Measurements from ENCODE around the gene GPR15LG. TPM values are rescaled to one million over a fixed set of nuclear protein-coding genes. Genes with fewer than 3 reads are reported as not detected.
A peak's percentile ranks its signal among the peaks of the same experiment; 100 is the strongest.

GPR15LG gene
- total RNA-seq, 2 experiments from 2014 or later = not detected

DNA sequence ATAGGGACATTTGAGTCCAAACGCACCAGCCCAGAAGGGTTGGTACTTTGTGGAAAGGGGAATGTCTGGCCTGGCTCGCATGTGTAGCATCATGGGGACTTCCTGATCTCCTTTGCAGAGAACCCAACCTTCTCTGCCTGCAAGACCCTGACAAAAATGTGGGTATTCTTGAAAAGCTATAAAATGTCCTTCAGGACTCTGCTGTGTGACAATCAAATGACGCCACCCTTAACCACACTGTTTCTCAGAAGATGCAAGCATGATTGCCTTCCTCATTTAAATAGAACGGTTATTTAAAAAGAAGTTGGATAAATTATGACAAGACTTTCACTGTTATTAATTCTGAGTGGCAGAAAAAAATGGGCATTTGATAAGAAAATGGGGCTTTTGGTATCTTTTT, 15.1 kb upstream of the GPR15LG start:
- POLR2A ChIA-PET = interaction anchor here (0.6 to 1.1 kb wide), 2 partner anchors 15 to 533 kb away, joined by 3 to 4 read pairs; no protein-coding TSS in a partner anchor
- no peaks in the 10 kb centered on the region for H3K9me2 ChIP-seq (ENCODE audit: insufficient read depth, low read length)
- H3K4me1 ChIP-seq (ENCODE audit: insufficient read depth, low read length, poor library complexity, severe bottlenecking) = no peaks in the 10 kb centered on the region
- no peak overlapping the region for H3K4me3 ChIP-seq (ENCODE audit: low read depth, low read length, poor library complexity, severe bottlenecking)
- H2AFZ ChIP-seq (ENCODE audit: low read length) = no peak overlapping the region
- TF ChIP-seq EZH2phosphoT487 (IDR thresholded peaks at IDR 0.05; ENCODE audit: borderline replicate concordance, low read depth, low read length) (no peak), CTCF (conservative IDR thresholded peaks at IDR 0.05; ENCODE audit: low read length) (no peak)
- H4K20me1 ChIP-seq (ENCODE audit: insufficient read depth, low read length) = no peaks in the 10 kb centered on the region
- DNase-seq (ENCODE audit: low spot score) = no peak
- no TSS peak for BruUV-seq (replicated peaks)
- no peaks in the 10 kb centered on the region for H3K79me2 ChIP-seq (ENCODE audit: insufficient read depth, low read depth, low read length)
- intact Hi-C loops (cut with micrococcal nuclease; ENCODE audit: unreplicated experiment) = no loop called here
- H3K9me3 ChIP-seq (ENCODE audit: low read length) = no peaks in the 10 kb centered on the region
- H3K27ac ChIP-seq (ENCODE audit: low read depth, low read length, poor library complexity, severe bottlenecking) = no peak overlapping the region
- peaks cover 23% of the 10 kb centered on the region for H3K36me3 ChIP-seq (ENCODE audit: insufficient read depth, low read length)
- CTCF ChIA-PET (ENCODE audit: unreplicated experiment) = no interaction called here
- H3K4me2 ChIP-seq (ENCODE audit: low read length) = no peak overlapping the region

DNA sequence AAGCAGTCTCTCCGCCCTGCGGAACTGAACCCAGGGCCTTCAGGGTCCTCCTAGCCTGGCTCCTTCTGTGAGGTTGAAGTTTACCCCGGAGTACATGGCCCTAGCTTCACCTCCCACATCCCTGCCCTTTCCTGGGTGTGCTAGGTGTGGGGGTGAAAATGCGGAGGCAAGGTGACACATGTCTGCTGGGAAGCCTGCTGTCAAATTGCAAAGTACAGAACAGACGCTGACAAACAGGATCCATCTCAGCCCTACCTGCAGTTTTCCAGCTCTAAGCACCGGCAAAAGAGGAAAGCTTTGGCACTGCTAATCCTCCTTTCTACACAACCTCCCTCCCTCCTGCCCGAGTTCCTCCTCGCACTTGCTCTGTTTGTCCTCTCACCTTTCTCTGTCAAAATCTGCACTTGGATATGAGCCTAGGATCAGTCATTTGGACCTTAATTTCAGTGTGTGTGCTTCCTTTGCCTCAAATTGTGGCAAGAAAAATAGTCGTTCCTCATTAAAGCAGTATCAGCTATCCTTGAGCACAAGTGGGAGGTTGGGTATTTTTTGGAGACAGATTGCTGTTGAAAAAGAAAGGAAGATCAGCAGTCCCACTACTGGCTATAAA, 14.4 kb upstream of the GPR15LG start:
- Histone ChIP-seq H3K4me2 (ENCODE audit: low read length) (no peak overlapping the region), H3K9me2 (ENCODE audit: insufficient read depth, low read length) (no peaks in the 10 kb centered on the region), H3K4me3 (ENCODE audit: low read depth, low read length, poor library complexity, severe bottlenecking) (no peak overlapping the region), H3K27ac (ENCODE audit: low read depth, low read length, poor library complexity, severe bottlenecking) (no peak overlapping the region), H3K4me1 (ENCODE audit: insufficient read depth, low read length, poor library complexity, severe bottlenecking) (peaks cover 5% of the 10 kb centered on the region), H3K36me3 (ENCODE audit: insufficient read depth, low read length) (peaks cover 16% of the 10 kb centered on the region), H2AFZ (ENCODE audit: low read length) (no peak overlapping the region), H4K20me1 (ENCODE audit: insufficient read depth, low read length) (no peaks in the 10 kb centered on the region), H3K9me3 (ENCODE audit: low read length) (no peaks in the 10 kb centered on the region), H3K79me2 (ENCODE audit: insufficient read depth, low read depth, low read length) (no peaks in the 10 kb centered on the region)
- intact Hi-C loops (cut with micrococcal nuclease; ENCODE audit: unreplicated experiment) = no loop called here
- ChIA-PET POLR2A (interaction anchor here (1.1 kb wide), 1 partner anchor 16 kb away, joined by 3 read pairs; no protein-coding TSS in a partner anchor), CTCF (ENCODE audit: unreplicated experiment) (no interaction called here)
- no TSS peak for BruUV-seq (replicated peaks)
- TF ChIP-seq EZH2phosphoT487 (IDR thresholded peaks at IDR 0.05; ENCODE audit: borderline replicate concordance, low read depth, low read length) (no peak), CTCF (conservative IDR thresholded peaks at IDR 0.05; ENCODE audit: low read length) (no peak)
- no peak for DNase-seq (ENCODE audit: low spot score)

DNA sequence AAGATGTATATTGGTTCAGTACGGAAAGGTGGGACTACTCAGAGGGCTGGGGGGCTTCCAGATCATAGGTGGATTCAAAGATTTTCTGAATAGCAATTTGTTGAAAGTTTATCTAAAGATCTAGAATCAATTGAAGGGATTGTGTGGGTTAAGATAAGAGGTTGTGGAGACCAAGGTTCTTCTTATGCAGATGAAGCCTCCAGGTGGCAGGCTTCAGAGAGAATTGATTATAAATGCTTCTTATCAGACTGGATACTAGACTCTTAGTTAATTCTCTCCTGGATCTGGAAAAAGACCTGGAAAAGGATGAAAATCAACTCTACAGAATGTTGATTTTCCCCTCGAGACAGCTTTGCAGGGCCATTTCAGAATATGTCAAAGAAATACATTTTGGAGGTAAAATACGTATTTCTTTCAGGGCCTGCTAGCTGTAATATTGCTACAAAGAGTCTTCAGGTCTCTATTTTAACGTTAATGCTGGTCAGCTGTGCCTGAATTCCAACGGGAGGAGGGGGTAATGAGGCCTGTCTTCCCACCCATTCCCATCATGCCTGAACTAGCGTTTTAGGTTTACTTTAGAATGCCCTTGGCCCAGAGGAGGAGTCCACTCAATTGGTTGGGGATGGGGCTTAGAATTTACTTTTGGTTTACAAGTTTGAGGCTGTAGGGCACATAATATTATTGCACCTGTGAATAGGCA, 12.8 kb upstream of the GPR15LG start:
- BruUV-seq (replicated peaks) = no TSS peak
- no peaks in the 10 kb centered on the region for H3K9me3 ChIP-seq (ENCODE audit: low read length)
- H3K79me2 ChIP-seq (ENCODE audit: insufficient read depth, low read depth, low read length) = no peaks in the 10 kb centered on the region
- H3K4me2 ChIP-seq (ENCODE audit: low read length) = no peak overlapping the region
- no peak overlapping the region for H3K4me3 ChIP-seq (ENCODE audit: low read depth, low read length, poor library complexity, severe bottlenecking)
- ChIA-PET POLR2A (no interaction called here), CTCF (ENCODE audit: unreplicated experiment) (no interaction called here)
- no peak for DNase-seq (ENCODE audit: low spot score)
- no peaks in the 10 kb centered on the region for H4K20me1 ChIP-seq (ENCODE audit: insufficient read depth, low read length)
- no peaks in the 10 kb centered on the region for H3K9me2 ChIP-seq (ENCODE audit: insufficient read depth, low read length)
- no peak overlapping the region for H3K27ac ChIP-seq (ENCODE audit: low read depth, low read length, poor library complexity, severe bottlenecking)
- H2AFZ ChIP-seq (ENCODE audit: low read length) = no peak overlapping the region
- H3K36me3 ChIP-seq (ENCODE audit: insufficient read depth, low read length) = 0 out of 2 replicates have a peak, but pooled peaks cover 2% of the 10 kb centered on the region
- peaks cover 20% of the 10 kb centered on the region for H3K4me1 ChIP-seq (ENCODE audit: insufficient read depth, low read length, poor library complexity, severe bottlenecking)
- TF ChIP-seq CTCF (conservative IDR thresholded peaks at IDR 0.05; ENCODE audit: low read length) = peak; percentile 39; the same call in 1 of the 2 replicates
- no peak for TF ChIP-seq EZH2phosphoT487 (IDR thresholded peaks at IDR 0.05; ENCODE audit: borderline replicate concordance, low read depth, low read length)
- intact Hi-C loops (cut with micrococcal nuclease; ENCODE audit: unreplicated experiment) = loop anchor here (2.0 kb wide), 1 partner anchor 44 kb away; no protein-coding TSS in a partner anchor
